B cell (primary cell): Measurements from ENCODE around the gene UBE2M.

Source experiments
- EZH2 ChIP-seq: IDR thresholded peaks from 2 replicates; pipeline ENCODE4 v1.6.1; 2012; ENCODE audit warnings: borderline replicate concordance, low read depth, mild to moderate bottlenecking, moderate library complexity, low read length; ENCODE audit not compliant: insufficient read depth, poor library complexity, severe bottlenecking
- TF ChIP-seq, protein P1 (sequence below): fragments of 200-600 bp; IDR thresholded peaks from one replicate; pipeline ENCODE4 v1.8.0; 2022; ENCODE audit warnings: antibody characterized with exemption, mild to moderate bottlenecking

DNA sequence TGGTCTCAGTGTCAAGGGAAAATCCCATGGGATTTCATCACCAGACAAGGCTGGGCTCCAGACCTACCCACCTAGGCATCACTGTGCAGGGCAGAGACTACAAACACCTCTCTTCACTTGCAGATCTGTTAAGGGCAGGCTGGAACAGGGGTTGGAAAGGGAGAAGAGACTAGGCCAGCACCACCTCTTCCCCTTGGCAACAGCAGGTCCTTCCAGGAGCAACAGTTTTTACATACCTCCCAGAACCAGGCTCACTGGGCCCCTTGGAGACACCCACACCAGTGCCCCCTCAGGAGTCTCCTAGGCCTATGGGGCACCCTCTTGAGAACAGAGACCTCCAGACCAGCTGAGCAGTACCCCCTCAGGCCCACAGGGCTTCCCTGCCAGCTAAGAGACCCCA lies 2.5 kb upstream of the UBE2M start:
- TF ChIP-seq, protein P1, sequence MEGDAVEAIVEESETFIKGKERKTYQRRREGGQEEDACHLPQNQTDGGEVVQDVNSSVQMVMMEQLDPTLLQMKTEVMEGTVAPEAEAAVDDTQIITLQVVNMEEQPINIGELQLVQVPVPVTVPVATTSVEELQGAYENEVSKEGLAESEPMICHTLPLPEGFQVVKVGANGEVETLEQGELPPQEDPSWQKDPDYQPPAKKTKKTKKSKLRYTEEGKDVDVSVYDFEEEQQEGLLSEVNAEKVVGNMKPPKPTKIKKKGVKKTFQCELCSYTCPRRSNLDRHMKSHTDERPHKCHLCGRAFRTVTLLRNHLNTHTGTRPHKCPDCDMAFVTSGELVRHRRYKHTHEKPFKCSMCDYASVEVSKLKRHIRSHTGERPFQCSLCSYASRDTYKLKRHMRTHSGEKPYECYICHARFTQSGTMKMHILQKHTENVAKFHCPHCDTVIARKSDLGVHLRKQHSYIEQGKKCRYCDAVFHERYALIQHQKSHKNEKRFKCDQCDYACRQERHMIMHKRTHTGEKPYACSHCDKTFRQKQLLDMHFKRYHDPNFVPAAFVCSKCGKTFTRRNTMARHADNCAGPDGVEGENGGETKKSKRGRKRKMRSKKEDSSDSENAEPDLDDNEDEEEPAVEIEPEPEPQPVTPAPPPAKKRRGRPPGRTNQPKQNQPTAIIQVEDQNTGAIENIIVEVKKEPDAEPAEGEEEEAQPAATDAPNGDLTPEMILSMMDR, result no peak
- TF ChIP-seq EZH2, result no peak
